Measurements from ENCODE around the gene PCDHB15. TPM values are rescaled to one million over a fixed set of nuclear protein-coding genes. Genes with fewer than 3 reads are reported as not detected.
"Not testable (repeated sequence)": the region's sequence is repeated elsewhere in the genome, so short reads cannot be mapped to it uniquely, and the experiment has no call there.

Gene PCDHB15
- total and polyA plus RNA-seq, 7 experiments from 2014 or later = 0.24 TPM; not detected in 6

DNA sequence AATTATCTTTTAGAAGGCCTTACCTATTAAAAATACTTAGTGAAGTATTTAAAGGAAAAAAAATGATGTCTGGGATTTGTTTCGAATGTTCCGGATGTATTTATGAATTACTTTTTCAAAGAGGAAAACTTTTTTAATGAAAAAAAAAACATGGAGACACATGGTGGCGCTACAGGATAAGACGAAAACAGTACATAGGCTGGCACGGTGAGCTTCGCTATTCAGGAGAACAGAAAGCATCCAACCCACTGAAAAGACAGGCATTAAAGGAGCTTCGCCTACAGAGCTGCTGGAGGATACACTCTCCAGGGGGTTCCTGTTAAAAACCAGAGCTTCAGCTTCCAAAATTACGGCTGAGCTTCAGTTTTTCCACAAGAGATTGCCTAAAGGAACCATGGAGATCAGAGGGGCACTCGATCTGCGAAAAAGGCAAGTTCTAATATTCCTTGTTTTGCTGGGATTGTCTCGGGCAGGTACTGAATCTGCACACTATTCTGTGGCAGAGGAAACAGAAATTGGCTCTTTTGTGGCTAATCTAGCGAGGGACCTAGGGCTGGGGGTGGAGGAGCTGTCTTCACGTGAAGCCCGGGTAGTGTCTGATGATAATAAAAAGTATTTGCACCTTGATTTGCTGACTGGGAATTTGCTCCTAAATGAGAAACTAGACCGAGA lies 21.9 kb upstream of the PCDHB15 start, which contains the start of gene PCDHB14:
PCDHB14 (plus strand) TSS at position 232 of the 672 bp plus-strand sequence; CDS start at position 395, 163 bp downstream.
- H3K27ac ChIP-seq (ENCODE audit: low read depth, low read length) = no peak within 1 kb of the TSS
- H3K4me1 ChIP-seq (ENCODE audit: control insufficient read depth in 2 of 2, insufficient read depth in 2 of 2, low read length in 2 of 2) = no peaks in the 10 kb centered on the region
- no peak for ATAC-seq
- peaks cover 0 to 9% (median 0%) of the 10 kb centered on the region in 7 donors for H3K4me1 Mint-ChIP-seq
- no peak within 1 kb of the TSS for H3K4me3 ChIP-seq (ENCODE audit: low read length)
- peaks cover 0 to 5% of the 10 kb centered on the region in 2 donors for H3K27me3 ChIP-seq (ENCODE audit: control insufficient read depth in 2 of 2, insufficient read depth in 2 of 2, low read length in 2 of 2)
- CTCF ChIA-PET = interaction anchor here (0.5 to 1.3 kb wide), 3 partner anchors 23 to 341 kb away, joined by 3 read pairs; no protein-coding TSS in a partner anchor
- POLR2A ChIA-PET = interaction anchor here (0.7 kb wide), 1 partner anchor 64 kb away, joined by 5 read pairs; no protein-coding TSS in a partner anchor
- intact Hi-C loops (cut with micrococcal nuclease) = loop anchor here (1.0 kb wide), 2 partner anchors 335 to 341 kb away; no protein-coding TSS in a partner anchor
- H3K4me3 Mint-ChIP-seq = peak within 1 kb of the TSS in 5 of 10 donors; percentile 37 to 65 (median 52)
- H3K9me3 Mint-ChIP-seq = peaks cover 4 to 90% (median 28%) of the 10 kb centered on the region in 11 donors
- peak in 1 of 9 donors; percentile 7 for DNase-seq
- H3K27me3 Mint-ChIP-seq = peaks cover 2 to 83% (median 67%) of the 10 kb centered on the region in 5 donors
- no peak within 1 kb of the TSS for H3K27ac Mint-ChIP-seq
- H3K36me3 Mint-ChIP-seq = peaks cover 0 to 31% (median 0%) of the 10 kb centered on the region in 5 donors
- H3K36me3 ChIP-seq (ENCODE audit: control insufficient read depth in 2 of 3, insufficient read depth in 3 of 3, low read length in 3 of 3) = no peaks in the 10 kb centered on the region
- H3K9me3 ChIP-seq (ENCODE audit: control insufficient read depth in 2 of 3, low read length in 3 of 3) = peaks cover 0 to 20% (median 4%) of the 10 kb centered on the region in 3 experiments

DNA sequence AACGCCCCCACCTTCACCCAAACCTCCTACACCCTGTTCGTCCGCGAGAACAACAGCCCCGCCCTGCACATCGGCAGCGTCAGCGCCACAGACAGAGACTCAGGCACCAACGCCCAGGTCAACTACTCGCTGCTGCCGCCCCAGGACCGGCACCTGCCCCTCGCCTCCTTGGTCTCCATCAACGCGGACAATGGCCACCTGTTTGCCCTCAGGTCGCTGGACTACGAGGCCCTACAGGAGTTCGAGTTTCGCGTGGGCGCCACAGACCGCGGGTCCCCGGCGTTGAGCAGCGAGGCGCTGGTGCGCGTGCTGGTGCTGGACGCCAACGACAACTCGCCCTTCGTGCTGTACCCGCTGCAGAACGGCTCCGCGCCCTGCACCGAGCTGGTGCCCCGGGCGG lies 20.4 kb upstream of the PCDHB15 start:
- CTCF ChIA-PET; ATAC-seq; H3K4me3 ChIP-seq (ENCODE audit: low read length); POLR2A ChIA-PET; H3K4me1 ChIP-seq (ENCODE audit: control insufficient read depth in 2 of 2, insufficient read depth in 2 of 2, low read length in 2 of 2); intact Hi-C loops (cut with micrococcal nuclease); H3K9me3 ChIP-seq (ENCODE audit: control insufficient read depth in 2 of 3, low read length in 3 of 3); H3K36me3 ChIP-seq (ENCODE audit: control insufficient read depth in 2 of 3, insufficient read depth in 3 of 3, low read length in 3 of 3); DNase-seq; H3K27ac ChIP-seq (ENCODE audit: low read depth, low read length); H3K27ac Mint-ChIP-seq; H3K4me3 Mint-ChIP-seq; H3K4me1 Mint-ChIP-seq; H3K27me3 ChIP-seq (ENCODE audit: control insufficient read depth in 2 of 2, insufficient read depth in 2 of 2, low read length in 2 of 2): not testable (repeated sequence)
- Mint-ChIP-seq H3K9me3 (peaks cover 0 to 80% (median 26%) of the 10 kb centered on the region in 11 donors), H3K27me3 (peaks cover 2 to 76% (median 57%) of the 10 kb centered on the region in 5 donors), H3K36me3 (peaks cover 0 to 21% (median 0%) of the 10 kb centered on the region in 5 donors)

DNA sequence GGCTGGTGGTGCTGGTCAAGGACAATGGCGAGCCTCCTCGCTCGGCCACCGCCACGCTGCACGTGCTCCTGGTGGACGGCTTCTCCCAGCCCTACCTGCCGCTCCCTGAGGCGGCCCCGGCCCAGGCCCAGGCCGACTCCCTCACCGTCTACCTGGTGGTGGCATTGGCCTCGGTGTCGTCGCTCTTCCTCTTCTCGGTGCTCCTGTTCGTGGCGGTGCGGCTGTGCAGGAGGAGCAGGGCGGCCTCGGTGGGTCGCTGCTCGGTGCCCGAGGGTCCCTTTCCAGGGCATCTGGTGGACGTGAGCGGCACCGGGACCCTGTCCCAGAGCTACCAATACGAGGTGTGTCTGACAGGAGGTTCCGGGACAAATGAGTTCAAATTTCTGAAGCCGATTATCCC lies 19.8 kb upstream of the PCDHB15 start:
- H3K4me3 ChIP-seq (ENCODE audit: low read length); H3K27me3 ChIP-seq (ENCODE audit: control insufficient read depth in 2 of 2, insufficient read depth in 2 of 2, low read length in 2 of 2); intact Hi-C loops (cut with micrococcal nuclease); H3K9me3 ChIP-seq (ENCODE audit: control insufficient read depth in 2 of 3, low read length in 3 of 3); H3K27ac ChIP-seq (ENCODE audit: low read depth, low read length); POLR2A ChIA-PET; CTCF ChIA-PET; ATAC-seq; H3K27ac Mint-ChIP-seq; H3K4me1 ChIP-seq (ENCODE audit: control insufficient read depth in 2 of 2, insufficient read depth in 2 of 2, low read length in 2 of 2); DNase-seq; H3K4me3 Mint-ChIP-seq; H3K4me1 Mint-ChIP-seq; H3K36me3 ChIP-seq (ENCODE audit: control insufficient read depth in 2 of 3, insufficient read depth in 3 of 3, low read length in 3 of 3): not testable (repeated sequence)
- Mint-ChIP-seq H3K27me3 (peaks cover 2 to 71% (median 52%) of the 10 kb centered on the region in 5 donors), H3K9me3 (peaks cover 0 to 78% (median 23%) of the 10 kb centered on the region in 11 donors), H3K36me3 (peaks cover 0 to 16% (median 0%) of the 10 kb centered on the region in 5 donors)

DNA sequence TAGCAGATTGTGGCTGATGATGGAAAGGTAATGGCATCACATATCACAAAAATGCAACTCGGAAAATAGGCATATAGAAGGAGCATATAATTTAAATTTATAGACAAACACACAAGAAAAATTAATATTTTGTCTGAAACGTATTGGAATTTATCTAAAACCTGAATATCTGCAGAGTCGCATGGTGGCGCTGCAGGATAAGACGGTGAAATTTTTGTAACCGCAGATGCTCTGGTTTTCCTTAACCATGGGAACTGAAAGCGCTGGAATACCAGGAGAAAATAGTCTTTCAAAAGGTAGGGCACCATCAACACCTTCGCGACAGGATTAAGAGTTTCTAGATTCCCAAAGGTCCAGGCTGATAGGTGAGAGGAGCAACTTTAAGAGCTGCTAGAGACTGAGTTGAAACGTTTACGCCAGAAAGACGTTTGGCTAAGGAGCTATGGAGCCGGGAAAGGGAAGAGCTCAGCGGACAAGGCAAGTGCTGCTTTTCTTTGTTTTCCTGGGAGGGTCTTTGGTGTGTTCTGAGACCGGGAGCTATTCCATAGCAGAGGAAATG lies 11.0 kb upstream of the PCDHB15 start:
- intact Hi-C loops (cut with micrococcal nuclease) = loop anchor here in 1 of 2 donors (10.0 kb wide), 1 partner anchor 131 kb away; the partner anchor contains the start of gene PCDHGA5
- CTCF ChIA-PET = no interaction called here
- Histone ChIP-seq H3K27me3 (ENCODE audit: control insufficient read depth in 2 of 2, insufficient read depth in 2 of 2, low read length in 2 of 2) (peaks cover 0 to 4% of the 10 kb centered on the region in 2 donors), H3K36me3 (ENCODE audit: control insufficient read depth in 2 of 3, insufficient read depth in 3 of 3, low read length in 3 of 3) (no peaks in the 10 kb centered on the region), H3K9me3 (ENCODE audit: control insufficient read depth in 2 of 3, low read length in 3 of 3) (peaks cover 0 to 24% (median 7%) of the 10 kb centered on the region in 3 experiments), H3K4me3 (ENCODE audit: low read length) (no peak overlapping the region), H3K4me1 (ENCODE audit: control insufficient read depth in 2 of 2, insufficient read depth in 2 of 2, low read length in 2 of 2) (no peaks in the 10 kb centered on the region), H3K27ac (ENCODE audit: low read depth, low read length) (no peak overlapping the region)
- DNase-seq = no peak
- peaks cover 2 to 15% (median 4%) of the 10 kb centered on the region in 5 donors for H3K36me3 Mint-ChIP-seq
- H3K9me3 Mint-ChIP-seq = peaks cover 5 to 82% (median 45%) of the 10 kb centered on the region in 11 donors
- no peaks in the 10 kb centered on the region for H3K4me1 Mint-ChIP-seq
- H3K27me3 Mint-ChIP-seq = peaks cover 7 to 50% (median 41%) of the 10 kb centered on the region in 5 donors
- peak overlapping the region in 1 of 10 donors; percentile 13 for H3K4me3 Mint-ChIP-seq
- H3K27ac Mint-ChIP-seq = no peak overlapping the region
- no peak for ATAC-seq
- POLR2A ChIA-PET = no interaction called here

DNA sequence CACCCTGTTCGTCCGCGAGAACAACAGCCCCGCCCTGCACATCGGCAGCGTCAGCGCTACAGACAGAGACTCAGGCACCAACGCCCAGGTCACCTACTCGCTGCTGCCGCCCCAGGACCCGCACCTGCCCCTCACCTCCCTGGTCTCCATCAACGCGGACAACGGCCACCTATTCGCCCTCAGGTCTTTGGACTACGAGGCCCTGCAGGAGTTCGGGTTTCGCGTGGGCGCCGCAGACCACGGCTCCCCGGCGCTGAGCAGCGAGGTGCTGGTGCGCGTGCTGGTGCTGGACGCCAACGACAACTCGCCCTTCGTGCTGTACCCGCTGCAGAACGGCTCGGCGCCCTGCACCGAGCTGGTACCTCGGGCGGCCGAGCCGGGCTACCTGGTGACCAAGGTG lies 9.3 kb upstream of the PCDHB15 start:
- Mint-ChIP-seq H3K9me3 (peaks cover 15 to 91% (median 61%) of the 10 kb centered on the region in 11 donors), H3K27me3 (peaks cover 7 to 67% (median 58%) of the 10 kb centered on the region in 5 donors)
- ATAC-seq = not testable (repeated sequence)

DNA sequence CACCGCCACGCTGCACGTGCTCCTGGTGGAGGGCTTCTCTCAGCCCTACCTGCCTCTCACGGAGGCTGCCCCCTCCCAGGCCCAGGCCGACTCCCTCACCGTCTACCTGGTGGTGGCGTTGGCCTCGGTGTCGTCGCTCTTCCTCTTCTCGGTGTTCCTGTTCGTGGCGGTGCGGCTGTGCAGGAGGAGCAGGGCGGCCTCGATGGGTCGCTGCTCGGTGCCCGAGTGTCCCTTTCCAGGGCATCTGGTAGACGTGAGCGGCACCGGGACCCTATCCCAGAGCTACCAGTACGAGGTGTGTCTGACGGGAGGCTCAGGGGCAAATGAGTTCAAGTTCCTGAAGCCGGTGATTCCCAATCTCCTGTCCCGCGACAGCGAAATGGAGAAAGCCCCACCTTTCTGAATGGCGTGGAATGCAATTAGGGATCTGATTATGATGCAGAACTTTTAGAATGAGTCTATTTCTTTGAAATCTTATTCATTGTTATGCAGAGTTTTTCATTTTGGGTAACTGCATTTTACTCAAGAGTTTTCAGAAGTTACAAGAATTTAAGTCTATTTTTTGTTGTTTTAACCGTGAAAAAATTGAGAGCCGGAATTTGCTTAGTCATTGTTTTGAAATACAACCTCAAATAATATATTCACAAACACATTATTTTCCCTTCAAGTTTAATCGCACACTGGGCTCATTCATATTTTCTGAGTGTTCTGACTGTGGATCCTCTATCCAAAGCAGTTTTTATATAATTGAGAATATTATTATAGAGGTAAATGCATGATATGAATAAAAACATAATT lies 8.5 kb upstream of the PCDHB15 start:
- Histone ChIP-seq H3K27me3 (ENCODE audit: control insufficient read depth in 2 of 2, insufficient read depth in 2 of 2, low read length in 2 of 2) (peaks cover 0 to 4% of the 10 kb centered on the region in 2 donors), H3K4me1 (ENCODE audit: control insufficient read depth in 2 of 2, insufficient read depth in 2 of 2, low read length in 2 of 2) (no peaks in the 10 kb centered on the region), H3K27ac (ENCODE audit: low read depth, low read length) (no peak overlapping the region), H3K9me3 (ENCODE audit: control insufficient read depth in 2 of 3, low read length in 3 of 3) (peaks cover 0 to 45% (median 7%) of the 10 kb centered on the region in 3 experiments), H3K4me3 (ENCODE audit: low read length) (no peak overlapping the region), H3K36me3 (ENCODE audit: control insufficient read depth in 2 of 3, insufficient read depth in 3 of 3, low read length in 3 of 3) (no peaks in the 10 kb centered on the region)
- DNase-seq (no peak), ATAC-seq (no peak)
- H3K27me3 Mint-ChIP-seq = peaks cover 7 to 70% (median 56%) of the 10 kb centered on the region in 5 donors
- POLR2A ChIA-PET = no interaction called here
- CTCF ChIA-PET = no interaction called here
- H3K4me3 Mint-ChIP-seq = peak overlapping the region in 1 of 10 donors; percentile 28
- H3K4me1 Mint-ChIP-seq = no peaks in the 10 kb centered on the region
- intact Hi-C loops (cut with micrococcal nuclease) = loop anchor here in 1 of 2 donors (10.0 kb wide), 1 partner anchor 128 kb away; the partner anchor contains the start of gene PCDHGA5
- H3K27ac Mint-ChIP-seq = peak overlapping the region in 1 of 9 donors; percentile 80
- peaks cover 2 to 26% (median 11%) of the 10 kb centered on the region in 5 donors for H3K36me3 Mint-ChIP-seq
- peaks cover 16 to 89% (median 59%) of the 10 kb centered on the region in 11 donors for H3K9me3 Mint-ChIP-seq

More for the DNA sequence above, 9.3 kb upstream of the PCDHB15 start:
- Mint-ChIP-seq H3K4me3 (peak overlapping the region in 1 of 10 donors; percentile 37), H3K36me3 (peaks cover 2 to 29% (median 8%) of the 10 kb centered on the region in 5 donors), H3K27ac (peak overlapping the region in 1 of 9 donors; percentile 52)
- H3K27me3 ChIP-seq (ENCODE audit: control insufficient read depth in 2 of 2, insufficient read depth in 2 of 2, low read length in 2 of 2); H3K4me3 ChIP-seq (ENCODE audit: low read length); H3K4me1 Mint-ChIP-seq; DNase-seq; CTCF ChIA-PET; POLR2A ChIA-PET; H3K4me1 ChIP-seq (ENCODE audit: control insufficient read depth in 2 of 2, insufficient read depth in 2 of 2, low read length in 2 of 2); H3K36me3 ChIP-seq (ENCODE audit: control insufficient read depth in 2 of 3, insufficient read depth in 3 of 3, low read length in 3 of 3); H3K27ac ChIP-seq (ENCODE audit: low read depth, low read length): not testable (repeated sequence)
- H3K9me3 ChIP-seq (ENCODE audit: control insufficient read depth in 2 of 3, low read length in 3 of 3) = peaks cover 0 to 37% (median 7%) of the 10 kb centered on the region in 3 experiments
- intact Hi-C loops (cut with micrococcal nuclease) = loop anchor here in 1 of 2 donors (10.0 kb wide), 1 partner anchor 129 kb away; the partner anchor contains the start of gene PCDHGA5
